Cerebellar nuclear complex (tissue), 1 donor: ENCODE measurements around the gene DOLK.

Experiments
- DNase-seq, 2 experiments: peaks; one replicate each; lab custom pipeline; 2025; lab: John Stamatoyannopoulos, UW

DOLK gene

DNA sequence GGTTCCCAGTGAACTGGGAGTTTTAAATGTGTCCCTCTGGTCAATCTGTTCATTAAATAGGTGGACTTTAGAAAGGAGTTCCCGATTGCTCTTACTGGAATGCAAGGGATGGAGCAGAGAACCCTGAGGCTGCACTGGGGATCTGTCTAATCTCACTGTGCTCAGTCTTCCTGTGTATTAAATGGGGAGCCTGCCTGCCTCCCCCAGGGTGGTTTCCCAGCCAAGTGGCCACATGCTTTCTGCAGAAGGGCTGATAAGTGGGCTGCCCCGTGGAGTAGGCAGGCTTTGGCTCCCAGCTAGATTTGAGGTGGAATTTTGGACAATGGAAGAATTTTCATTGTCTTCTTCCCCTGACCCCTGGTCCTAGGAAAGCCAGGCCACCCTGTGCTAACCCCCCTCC, 40.7 kb downstream of the DOLK start:
- DNase-seq: no peak

DNA sequence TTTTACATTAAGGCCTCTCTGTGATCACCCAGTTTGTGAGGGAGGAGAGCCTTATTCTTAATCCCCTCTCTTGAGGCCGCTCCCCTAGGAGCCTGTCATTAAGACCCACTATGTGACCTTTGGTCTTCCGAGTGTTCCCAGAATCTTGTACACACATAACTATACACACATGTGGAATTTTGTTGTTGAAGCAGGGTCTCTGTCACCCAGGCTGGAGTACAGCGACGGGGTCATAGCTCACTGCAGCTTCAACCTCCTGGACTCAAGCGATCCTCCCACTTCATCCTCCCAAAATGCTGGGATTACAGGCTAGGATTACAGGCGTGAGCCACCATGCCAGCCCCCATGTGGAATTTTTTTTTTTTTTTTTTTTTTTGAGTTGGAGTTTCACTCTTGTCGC, 41.4 kb downstream of the DOLK start:
- DNase-seq: no peak

DNA sequence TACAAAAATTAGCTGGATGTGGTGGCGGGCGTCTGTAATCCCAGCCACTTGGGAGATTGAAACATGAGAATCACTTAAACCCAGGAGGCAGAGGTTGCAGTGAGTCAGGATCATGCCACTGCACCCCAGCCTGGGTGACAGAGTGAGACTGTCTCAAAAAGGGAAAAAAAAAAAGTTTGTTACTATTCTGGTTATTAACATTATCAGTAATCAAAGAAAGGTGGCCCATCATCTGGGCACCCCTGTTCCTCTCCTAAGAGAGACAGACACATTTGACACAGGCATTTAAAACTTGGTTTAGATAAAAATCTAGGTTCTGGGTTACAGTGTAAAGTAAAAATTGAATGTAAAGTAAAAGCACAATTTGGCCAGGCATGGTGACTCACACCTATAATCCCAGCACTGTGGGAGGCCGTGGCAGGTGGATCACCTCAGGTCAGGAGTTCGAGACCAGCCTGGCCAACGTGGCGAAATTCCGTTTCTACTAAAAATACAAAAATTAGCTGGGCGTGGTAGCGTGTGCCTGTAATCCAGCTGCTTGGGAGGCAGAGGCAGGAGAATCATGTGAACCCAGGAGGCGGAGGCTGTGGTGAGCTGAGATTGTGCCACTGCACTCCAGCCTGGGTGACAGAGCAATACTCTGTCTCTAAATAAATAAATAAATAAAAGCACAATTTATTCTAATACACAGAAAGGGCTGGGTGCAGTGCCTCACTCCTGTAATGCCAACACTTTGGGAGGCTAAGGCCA, 43.4 kb downstream of the DOLK start:
- no peak for DNase-seq

DNA sequence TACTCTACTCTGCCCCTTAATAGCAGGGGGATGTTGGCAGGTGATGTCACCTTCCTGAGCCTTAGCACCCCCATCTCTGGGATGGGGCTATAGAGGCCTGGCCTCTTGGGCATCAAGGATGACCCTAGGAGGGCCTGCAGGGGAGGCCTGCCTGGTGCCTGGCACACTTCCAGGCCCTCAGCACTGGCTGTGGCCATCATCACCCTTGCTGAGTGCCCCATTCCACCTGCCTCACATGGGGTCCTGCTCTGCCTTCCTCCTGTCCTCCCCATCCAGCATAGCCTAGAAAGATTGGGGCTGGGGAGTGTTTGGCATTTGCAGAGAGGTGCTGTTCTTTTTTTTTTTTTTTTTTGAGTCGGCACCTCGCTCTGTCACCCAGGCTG, 44.3 kb downstream of the DOLK start:
- no peak for DNase-seq

DNA sequence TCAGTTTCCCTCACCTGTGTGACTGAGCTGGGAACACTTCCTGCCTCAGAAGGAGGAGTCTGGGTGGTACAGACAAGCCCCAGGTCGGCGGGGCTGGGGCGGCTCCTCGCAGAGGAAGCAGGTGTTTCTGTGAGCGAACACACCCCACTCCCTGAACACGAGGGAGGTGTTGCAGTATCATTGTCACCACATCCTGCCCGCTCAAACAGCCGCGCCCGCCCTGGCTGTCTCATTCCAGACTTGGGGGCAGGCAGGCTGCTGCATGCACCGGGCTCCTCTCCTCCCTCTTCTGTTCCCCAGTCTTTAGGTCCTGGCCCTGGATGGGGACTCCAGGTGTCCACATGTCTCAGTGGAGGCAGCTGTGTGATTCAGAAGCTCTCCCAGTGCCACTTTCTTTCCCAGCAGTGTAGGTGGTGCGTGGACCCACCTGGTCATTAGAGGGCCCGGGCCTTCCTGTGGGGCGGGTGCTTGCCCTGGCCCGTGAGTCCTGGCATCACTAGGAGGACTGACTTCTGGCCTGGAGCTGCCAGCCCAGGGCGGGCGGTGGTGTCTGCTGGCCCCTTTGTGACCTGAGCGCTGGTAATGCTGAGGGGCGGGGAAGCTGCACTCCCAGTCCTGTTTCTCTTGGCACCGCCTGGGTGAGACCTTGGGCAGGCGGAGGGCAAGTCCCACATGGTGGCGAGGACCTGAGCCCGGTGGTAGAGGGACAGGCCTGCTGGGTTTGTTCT, 44.9 kb downstream of the DOLK start:
- DNase-seq: no peak

DNA sequence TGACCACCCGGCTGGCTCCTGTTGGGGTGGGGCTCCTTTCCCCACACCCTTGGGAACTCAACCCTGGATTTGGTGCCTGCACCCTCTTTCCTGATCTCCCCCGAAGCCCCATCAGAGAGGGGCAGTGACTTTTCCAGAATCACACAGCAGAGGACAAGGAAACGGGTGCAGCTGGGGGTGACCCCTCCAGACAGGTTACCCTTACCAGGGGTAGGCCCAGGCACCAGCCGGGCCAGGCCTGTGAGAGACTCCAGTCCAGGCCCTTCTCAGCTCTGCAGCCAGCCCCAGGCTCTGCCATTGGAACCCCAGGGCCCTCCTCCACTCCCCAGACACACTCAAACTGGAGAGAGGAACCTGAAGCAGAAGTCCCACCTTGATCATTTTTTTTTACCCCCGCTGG, 45.6 kb downstream of the DOLK start:
- no peak for DNase-seq

DNA sequence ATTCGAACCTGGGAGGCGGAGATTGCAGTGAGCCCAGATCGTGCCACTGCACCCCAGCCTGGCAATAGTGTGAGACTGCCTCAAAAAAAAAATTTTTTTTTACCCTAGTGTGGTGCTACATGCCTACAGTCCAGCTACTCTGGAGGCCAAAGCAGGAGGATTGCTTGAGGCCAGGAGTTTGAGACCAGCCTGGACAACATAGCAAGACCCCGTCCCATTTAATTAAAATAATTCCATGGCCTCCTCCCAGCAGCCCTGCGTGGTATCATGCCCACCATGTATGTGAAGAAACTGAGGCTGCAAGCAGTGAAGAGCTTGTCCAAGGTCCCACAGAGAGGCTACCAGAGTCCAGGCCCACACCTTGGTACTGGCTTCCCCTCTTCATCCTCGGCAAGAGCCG, 46.0 kb downstream of the DOLK start:
- no peak for DNase-seq

DNA sequence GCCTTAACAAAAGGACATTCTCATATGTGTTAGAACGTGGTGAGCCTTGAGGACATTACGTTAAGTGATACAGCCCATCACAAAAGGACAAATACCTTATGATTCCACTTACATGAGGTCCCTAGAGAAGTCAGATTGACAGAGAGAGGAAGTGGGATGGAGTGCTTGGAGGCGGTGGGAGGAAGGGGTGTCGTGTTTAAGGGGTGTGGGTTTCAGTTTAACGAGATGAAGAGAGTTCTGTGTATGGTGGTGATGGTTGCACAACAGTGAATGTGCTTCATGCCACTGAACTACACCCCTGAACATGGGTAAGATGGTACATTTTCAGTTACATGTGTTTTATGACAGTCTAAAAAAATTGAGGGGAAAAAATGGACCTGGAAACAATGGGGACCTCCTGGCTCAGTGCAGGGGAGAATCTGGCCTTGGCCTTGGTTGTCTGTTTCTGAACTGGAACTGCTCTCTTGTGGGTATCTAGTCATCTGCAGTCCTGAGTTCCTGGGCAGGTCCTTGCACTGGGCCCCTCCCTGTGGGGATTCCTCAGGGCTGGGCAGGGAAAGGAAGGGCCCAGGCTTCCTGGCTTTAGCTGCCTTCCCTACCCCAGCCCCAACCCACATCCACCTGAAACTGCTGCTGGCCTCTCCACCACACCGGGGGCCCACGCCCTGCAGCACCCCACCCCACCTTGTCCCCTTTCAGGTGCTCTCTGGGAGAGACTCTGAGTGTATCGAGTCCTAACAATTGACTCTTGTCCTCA, 47.7 kb downstream of the DOLK start:
- no peak for DNase-seq

DNA sequence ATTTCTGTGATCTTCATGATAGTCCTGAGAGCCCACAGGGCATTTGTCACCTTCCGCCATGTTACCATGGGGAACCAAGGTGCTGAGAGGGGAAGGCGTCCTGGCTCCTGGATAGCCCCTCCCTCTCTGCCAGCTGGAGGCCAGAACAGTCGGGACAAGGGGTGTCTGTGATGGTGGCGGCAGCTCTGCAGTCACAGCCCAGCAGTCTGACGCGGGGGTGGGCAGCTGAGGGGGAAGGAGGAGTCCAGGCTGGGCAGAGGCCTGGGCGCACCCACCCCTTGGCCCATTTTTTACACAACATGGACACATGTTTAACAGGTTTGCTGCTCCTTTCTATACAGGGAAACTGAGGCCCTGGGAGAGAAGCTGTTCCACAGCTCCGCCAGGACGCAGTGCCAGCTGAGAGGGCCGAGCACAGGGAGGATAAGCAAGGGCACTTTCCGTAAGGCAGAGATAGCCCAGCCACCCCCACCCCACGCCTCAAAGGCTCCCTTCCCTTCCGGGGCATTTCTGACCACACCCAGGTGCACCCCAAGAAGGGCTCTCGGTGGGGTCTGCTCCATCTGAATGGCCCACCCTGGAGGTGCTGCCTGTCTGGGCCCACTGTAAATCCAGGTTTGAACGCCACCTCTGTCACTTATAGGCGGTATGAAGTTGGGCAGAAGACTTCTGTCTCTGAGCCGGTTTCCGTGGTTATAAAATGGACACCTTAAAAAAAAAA, 48.4 kb downstream of the DOLK start:
- no peak for DNase-seq

DNA sequence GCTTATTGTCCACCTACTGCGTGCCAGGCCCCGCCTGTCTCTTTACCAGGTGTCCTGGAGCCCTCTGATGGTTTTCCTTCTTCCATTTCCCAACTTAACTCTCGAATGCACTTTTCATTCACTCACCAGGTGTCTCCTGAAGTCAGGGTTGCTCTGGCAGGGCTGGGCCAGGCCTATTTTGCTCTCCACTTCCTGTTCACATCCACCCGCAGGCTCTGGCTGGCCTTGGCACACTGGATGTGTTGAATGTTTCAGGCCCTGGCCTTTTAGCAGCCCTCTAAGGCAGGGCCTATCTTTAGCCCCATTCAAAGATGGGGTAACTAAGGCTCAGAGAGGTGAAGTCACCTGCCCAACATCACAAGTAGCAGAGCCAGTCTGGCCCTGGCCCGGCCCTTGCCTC, 49.0 kb downstream of the DOLK start:
- DNase-seq: no peak

DNA sequence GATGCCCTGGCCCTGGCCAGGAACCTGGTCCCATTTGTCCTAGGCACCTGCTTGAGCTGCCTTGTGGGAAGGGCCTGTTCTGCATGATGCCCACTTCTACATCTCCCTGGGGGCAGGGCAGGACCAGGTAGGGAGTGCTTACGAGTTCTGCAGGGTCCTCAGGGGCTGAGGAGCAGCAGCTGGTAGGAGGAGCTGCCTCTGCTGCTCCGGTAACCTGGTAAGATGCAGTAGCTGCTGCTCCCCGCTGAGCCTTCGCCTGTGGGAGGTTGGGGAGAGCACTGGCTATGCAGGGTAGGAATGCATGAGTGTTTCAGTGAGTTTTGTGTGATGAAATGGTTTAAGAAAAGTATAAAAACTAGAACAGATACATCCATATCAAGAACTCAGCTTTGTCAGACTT, 51.8 kb downstream of the DOLK start:
- no peak for DNase-seq
